Activated T-cell treated with anti-CD3 and anti-CD28 coated beads, Interleukin-2, amount 50 U/mL, for 1 hour (primary cell): ENCODE results near the gene ZNF584.
A peak's percentile ranks its signal among the peaks of the same experiment; 100 is the strongest.
"Not testable (repeated sequence)": the region's sequence is repeated elsewhere in the genome, so short reads cannot be mapped to it uniquely, and the experiment has no call there.

Experiments used
- DNase-seq: peaks from one replicate; pipeline ENCODE4 v3.0.0-alpha.2; 2020

ZNF584 gene

GRCh38 chr19:58386576-58387337 lies 21.7 kb upstream of the ZNF584 start, which contains the start of gene RPS5:
Gene RPS5, plus strand, starts transcription at chr19:58387269. Its CDS starts 869 bp downstream, at chr19:58388138.
- peak; percentile 93 for DNase-seq

DNA sequence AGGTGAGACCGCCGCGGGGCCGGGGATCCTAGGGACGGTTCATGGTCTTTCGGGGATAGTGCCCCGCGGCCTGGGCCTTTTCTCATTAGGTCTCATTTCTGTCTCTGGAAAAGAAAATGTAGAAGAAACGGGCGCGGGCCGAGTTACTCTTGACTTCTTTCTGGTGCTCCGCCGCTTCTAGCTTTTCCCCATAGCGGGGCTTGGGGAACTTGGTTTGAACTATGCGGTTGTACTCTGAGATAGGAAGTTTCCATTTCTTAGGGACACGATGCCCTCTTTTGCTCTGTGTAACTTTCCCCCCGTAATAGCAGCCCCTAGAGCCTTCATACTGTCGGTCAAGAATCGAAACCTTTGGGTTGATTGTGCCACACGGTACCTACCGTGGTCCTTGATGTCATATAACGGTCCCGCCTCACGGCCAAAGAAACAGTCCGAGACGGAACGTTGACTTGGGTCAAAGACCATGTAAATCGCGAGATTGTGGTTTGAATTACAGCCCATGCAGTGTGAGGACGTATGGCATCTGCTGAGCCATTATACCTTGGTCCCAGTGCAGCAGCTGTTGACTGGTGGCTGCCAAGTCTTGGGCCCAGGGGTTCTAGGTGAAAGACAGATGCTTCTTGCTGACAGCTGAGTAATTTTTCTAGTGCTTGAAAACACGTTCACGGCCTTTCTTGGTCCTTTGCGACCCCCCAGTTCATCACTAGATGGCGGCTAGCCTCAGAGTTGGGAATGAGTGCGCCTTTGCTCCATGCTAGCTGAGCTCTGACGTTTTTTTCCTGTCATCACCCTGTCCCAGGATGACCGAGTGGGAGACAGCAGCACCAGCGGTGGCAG lies 20.9 kb upstream of the ZNF584 start:
- no peak for DNase-seq

GRCh38 chr19:58388175-58388526 lies 20.3 kb upstream of the ZNF584 start:
- DNase-seq, result no peak

GRCh38 chr19:58392945-58393724 lies 15.3 kb upstream of the ZNF584 start:
- no peak for DNase-seq

DNA sequence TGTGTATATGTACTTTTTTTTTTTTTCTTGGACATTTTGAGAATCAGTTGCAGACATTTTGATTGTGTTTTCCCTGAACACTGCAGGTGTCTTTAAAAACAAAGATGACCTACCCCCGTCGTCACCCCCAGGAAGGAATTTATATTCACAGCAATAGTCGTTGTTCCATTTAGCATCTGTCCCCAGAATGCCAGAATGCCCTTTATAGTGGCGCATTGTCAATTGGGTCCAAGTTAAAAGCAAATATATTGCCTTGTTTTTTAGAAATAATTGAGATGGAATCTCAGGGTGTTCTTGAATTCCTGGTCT lies 14.8 kb upstream of the ZNF584 start:
- no peak for DNase-seq

DNA sequence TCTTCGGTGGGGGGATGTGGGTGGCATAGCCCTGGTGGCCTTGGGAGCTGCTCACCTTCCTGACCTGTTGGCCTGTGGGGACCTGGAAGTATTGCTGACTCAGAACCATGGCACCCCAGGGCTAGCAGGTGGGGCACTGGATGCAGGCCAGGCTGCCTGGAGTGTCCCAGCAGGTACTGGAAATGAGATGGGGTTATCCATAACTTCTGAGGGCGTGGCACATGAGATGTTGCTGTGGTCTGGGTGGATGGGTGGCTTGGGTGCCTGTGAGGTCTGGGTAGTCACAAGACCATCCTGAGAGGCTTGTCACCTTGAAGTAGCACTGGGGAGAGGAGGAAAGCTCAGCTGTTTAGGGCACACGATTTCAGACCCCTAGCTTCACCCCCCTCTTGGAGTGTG lies 13.6 kb upstream of the ZNF584 start:
- no peak for DNase-seq

GRCh38 chr19:58395220-58395978 lies 13.1 kb upstream of the ZNF584 start, which contains the start of gene RNF225:
Gene RNF225, plus strand, starts transcription at chr19:58395656. Its CDS starts 434 bp downstream, at chr19:58396090.
- no peak for DNase-seq

- no peak for DNase-seq
These were observed 12.3 kb upstream of the ZNF584 start for GRCh38 chr19:58395979-58396627.

DNA sequence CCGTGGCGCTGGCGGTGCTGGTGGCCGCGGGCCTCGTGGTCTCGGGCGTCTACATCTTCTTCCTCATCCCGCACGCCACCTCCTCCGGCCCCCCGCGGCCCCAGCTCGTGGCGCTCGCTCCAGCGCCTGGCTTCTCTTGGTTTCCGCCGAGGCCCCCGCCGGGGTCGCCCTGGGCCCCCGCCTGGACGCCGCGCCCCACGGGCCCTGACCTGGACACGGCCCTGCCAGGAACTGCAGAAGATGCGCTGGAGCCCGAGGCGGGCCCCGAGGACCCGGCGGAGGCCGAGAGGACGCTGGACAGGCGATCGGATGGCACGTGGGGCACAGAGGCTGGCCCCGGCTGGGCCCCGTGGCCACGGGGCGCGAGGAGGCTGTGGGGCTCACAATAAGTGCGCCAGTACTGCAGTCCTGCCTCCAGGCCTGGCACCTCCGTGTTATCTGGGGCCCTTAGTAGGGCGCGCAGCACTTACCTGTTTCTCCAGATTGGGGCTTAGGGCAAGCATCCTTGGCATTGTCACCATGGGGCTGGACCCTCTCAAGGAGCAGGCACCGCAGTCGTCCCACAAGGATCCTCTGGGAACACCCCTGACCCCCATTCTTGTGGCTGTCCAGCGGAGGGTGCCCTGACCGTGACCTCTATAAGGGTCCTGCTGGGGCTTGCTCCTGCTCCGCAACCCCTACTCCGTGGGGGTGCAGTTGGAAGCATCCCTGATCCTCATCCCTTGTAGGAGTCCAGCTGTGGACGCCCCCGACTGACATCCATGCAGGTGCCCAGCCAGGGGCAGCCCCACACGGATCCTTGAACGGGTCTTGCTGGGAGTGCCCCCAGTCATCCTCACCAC lies 11.5 kb upstream of the ZNF584 start:
- DNase-seq, result no peak

DNA sequence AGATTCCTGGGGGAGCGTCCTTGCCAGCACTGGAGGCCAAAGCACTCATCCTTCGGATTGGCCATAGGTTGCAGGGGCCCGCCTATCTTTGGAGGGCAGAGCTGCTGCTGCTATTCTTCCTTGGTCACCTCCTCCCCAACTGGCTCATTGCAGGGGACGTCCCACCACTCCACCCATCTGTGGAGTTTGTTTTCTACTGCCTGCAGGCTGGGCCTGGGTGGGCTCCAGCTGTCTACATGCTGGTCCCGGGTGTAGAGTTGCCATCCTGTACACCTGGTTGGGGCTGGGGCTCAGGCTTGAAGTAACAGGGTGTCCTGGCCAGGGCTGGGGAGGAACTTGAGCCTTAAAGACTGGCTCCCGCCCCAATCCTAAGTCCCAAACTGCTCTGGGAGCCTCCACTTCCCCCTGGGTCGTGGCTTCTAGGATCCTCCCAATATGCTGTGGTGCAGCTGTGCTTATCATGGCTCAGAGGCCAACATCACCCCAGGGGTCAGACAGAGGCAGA lies 10.9 kb upstream of the ZNF584 start:
- no peak for DNase-seq

GRCh38 chr19:58398087-58398486 lies 10.4 kb upstream of the ZNF584 start:
- DNase-seq, result no peak

DNA sequence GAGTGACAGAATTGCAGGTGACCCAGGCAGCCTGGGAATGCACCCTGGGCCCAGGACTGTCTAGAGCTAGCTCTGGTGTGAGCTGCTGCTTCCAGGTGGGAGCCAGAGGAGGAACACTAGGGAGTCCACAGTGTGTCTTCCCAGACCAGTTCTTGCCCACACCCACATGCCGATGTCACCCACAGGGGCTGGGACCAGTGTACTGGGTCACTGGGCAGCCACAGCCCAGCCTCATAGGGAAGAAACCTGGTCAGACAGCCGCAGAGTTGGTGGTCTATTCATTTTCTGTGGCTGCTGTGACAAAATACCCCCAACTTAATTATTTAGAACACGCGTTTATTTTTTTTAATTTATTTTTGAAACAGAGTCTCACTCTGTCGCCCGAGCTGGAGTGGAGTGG lies 9.9 kb upstream of the ZNF584 start:
- DNase-seq, result no peak

DNA sequence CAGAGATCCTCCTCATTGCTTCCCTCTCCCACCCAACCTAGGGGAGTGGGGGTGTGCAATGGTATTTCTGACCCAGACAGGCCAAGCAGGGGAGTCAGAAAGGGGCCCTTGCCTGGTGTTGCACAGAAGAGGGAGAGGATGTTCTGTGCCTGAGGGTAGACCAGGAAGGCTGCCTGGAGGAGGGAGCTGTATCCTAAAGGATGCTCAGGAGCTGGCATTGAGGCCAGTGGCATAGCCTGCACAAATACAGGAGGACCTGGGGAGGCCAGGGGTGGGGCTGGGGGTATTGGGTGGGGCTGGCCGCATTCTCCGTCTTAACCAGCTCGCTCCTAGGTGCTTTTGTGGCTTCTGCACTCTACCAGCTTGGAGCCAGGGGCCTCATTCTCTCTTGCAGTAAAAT lies 8.5 kb upstream of the ZNF584 start:
- DNase-seq, result no peak

DNA sequence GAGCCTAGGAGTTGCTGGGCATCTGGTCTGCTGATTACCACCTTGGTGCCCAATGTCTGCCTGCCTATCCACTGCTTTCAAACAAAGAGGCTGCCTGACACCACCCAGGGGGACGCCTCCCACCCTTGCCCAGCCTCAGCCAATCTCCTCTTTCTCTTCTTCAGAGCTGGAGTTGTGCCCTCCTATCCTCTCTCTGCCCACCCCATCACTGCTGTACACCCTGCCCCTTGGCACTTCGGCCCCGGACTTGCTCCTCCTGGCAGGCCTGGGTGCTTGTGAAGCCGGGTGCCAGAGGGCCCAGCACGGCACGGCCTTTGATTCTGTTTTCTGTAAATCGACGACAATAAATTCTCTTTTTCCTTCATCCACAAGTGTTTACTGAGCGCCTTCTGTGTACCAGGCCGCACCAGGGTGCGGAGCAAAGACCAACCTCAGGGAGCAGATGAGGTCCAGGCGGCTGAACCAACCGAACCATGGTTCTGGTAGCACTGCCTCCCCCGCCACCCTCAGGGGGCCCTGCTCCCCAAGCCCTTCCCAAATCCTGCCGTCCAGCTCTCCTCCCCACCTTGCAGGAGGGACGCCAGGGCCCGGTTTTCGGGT lies 8.0 kb upstream of the ZNF584 start:
- no peak for DNase-seq

- peak; percentile 96 for DNase-seq
These were observed 7.3 kb upstream of the ZNF584 start for GRCh38 chr19:58400916-58401839.

- DNase-seq, result no peak
These were observed 6.5 kb upstream of the ZNF584 start for GRCh38 chr19:58401840-58402421.

DNA sequence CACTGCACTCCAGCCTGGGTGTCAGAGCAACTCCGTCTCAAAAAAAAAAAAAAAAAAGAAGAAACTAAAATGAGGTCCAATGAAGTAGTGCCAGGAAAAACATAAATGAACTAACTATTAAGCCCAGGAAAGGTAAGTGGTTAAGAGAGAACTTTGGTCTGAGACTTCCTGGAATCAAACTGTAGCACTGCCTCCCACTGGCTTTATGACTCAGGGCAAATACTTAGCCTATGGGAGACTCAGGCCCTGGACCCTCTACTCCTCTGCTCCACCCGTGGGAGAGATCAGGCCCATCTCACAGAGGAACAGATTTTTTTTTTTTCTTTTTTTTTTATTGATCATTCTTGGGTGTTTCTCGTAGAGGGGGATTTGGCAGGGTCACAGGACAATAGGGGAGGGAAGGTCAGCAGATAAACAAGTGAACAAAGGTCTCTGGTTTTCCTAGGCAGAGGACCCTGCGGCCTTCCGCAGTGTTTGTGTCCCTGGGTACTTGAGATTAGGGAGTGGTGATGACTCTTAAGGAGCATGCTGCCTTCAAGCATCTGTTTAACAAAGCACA lies 4.5 kb upstream of the ZNF584 start:
- not testable (repeated sequence) for DNase-seq

GRCh38 chr19:58406818-58407657 lies 1.4 kb upstream of the ZNF584 start:
- DNase-seq, result peak; percentile 22
